OCI-LY7 (cell line): ENCODE data around the gene DNAJC11.

ENCODE experiments used
- CTCF ChIP-seq: fragments of 200-600 bp; sonication (generic); conservative IDR thresholded peaks from 2 replicates; pipeline ENCODE4 v1.5.1; 2014; ENCODE audit warnings: mild to moderate bottlenecking, antibody characterized with exemption, low read length, moderate library complexity, mixed read lengths
- EZH2phosphoT487 ChIP-seq: fragments of 200-600 bp; sonication (generic); IDR thresholded peaks from 2 replicates; pipeline ENCODE4 v1.6.1; 2018; ENCODE audit warnings: low read depth, borderline replicate concordance, mild to moderate bottlenecking, mixed run types, antibody characterized with exemption, low read length, moderate library complexity, mixed read lengths

- TF ChIP-seq CTCF (no peak), EZH2phosphoT487 (no peak)
These were observed 102.3 kb downstream of the DNAJC11 start for GRCh38 chr1:6599141-6599975.
